ENCODE data around the gene CEP126.
"Not testable (repeated sequence)": the region's sequence is repeated elsewhere in the genome, so short reads cannot be mapped to it uniquely, and the experiment has no call there.

The CEP126 gene

GRCh38 chr11:101944923-101945322, 30.1 kb downstream of the CEP126 start:
- no peak for TF ChIP-seq SP1 (IDR thresholded peaks at IDR 0.05)
- TF ChIP-seq L3MBTL2 (conservative IDR thresholded peaks at IDR 0.05) = no peak
- no peak for TF ChIP-seq ARNT (IDR thresholded peaks at IDR 0.05)
- no peak for TF ChIP-seq CTBP1 (IDR thresholded peaks at IDR 0.05; ENCODE audit: borderline replicate concordance)
- no peak for TF ChIP-seq LEF1 (IDR thresholded peaks at IDR 0.05; ENCODE audit: borderline replicate concordance)
- TF ChIP-seq SUZ12 (IDR thresholded peaks at IDR 0.05) = no peak
- TF ChIP-seq FOXK2 (IDR thresholded peaks at IDR 0.05) = no peak
- CTCF ChIA-PET = no interaction called here
- POLR2A ChIA-PET = no interaction called here
- no peak for DNase-seq (ENCODE audit: extremely low spot score)

GRCh38 chr11:101945448-101945847, 30.6 kb downstream of the CEP126 start:
- TF ChIP-seq PKNOX1 (IDR thresholded peaks at IDR 0.05) (no peak), SUZ12 (IDR thresholded peaks at IDR 0.05) (no peak), ZNF384 (IDR thresholded peaks at IDR 0.05) (no peak), L3MBTL2 (conservative IDR thresholded peaks at IDR 0.05) (no peak), FOXA1 (IDR thresholded peaks at IDR 0.05) (no peak), NFRKB (IDR thresholded peaks at IDR 0.05) (no peak), LEF1 (IDR thresholded peaks at IDR 0.05; ENCODE audit: borderline replicate concordance) (no peak), TARDBP (IDR thresholded peaks at IDR 0.05) (no peak), ARNT (IDR thresholded peaks at IDR 0.05) (no peak), FOXK2 (IDR thresholded peaks at IDR 0.05) (no peak), SP1 (IDR thresholded peaks at IDR 0.05) (no peak), BHLHE40 (IDR thresholded peaks at IDR 0.05; ENCODE audit: borderline replicate concordance) (no peak), FOXM1 (IDR thresholded peaks at IDR 0.05; ENCODE audit: borderline replicate concordance) (no peak), HDGF (IDR thresholded peaks at IDR 0.05; ENCODE audit: borderline replicate concordance) (no peak), CTBP1 (IDR thresholded peaks at IDR 0.05; ENCODE audit: borderline replicate concordance) (no peak), ELF4 (IDR thresholded peaks at IDR 0.05) (no peak)
- DNase-seq (ENCODE audit: extremely low spot score) = no peak
- POLR2A ChIA-PET = no interaction called here
- CTCF ChIA-PET = no interaction called here

- ChIA-PET CTCF (no interaction called here), POLR2A (no interaction called here)
- TF ChIP-seq ARNT (IDR thresholded peaks at IDR 0.05) (no peak), PKNOX1 (IDR thresholded peaks at IDR 0.05) (no peak), SUZ12 (IDR thresholded peaks at IDR 0.05) (no peak), FOXA1 (IDR thresholded peaks at IDR 0.05) (no peak), LEF1 (IDR thresholded peaks at IDR 0.05; ENCODE audit: borderline replicate concordance) (no peak), CTBP1 (IDR thresholded peaks at IDR 0.05; ENCODE audit: borderline replicate concordance) (no peak), L3MBTL2 (conservative IDR thresholded peaks at IDR 0.05) (no peak), NFRKB (IDR thresholded peaks at IDR 0.05) (no peak), SP1 (IDR thresholded peaks at IDR 0.05) (no peak), ZNF384 (IDR thresholded peaks at IDR 0.05) (no peak), FOXM1 (IDR thresholded peaks at IDR 0.05; ENCODE audit: borderline replicate concordance) (no peak), TARDBP (IDR thresholded peaks at IDR 0.05) (no peak), HDGF (IDR thresholded peaks at IDR 0.05; ENCODE audit: borderline replicate concordance) (no peak), FOXK2 (IDR thresholded peaks at IDR 0.05) (no peak), ELF4 (IDR thresholded peaks at IDR 0.05) (no peak), BHLHE40 (IDR thresholded peaks at IDR 0.05; ENCODE audit: borderline replicate concordance) (no peak)
- DNase-seq (ENCODE audit: extremely low spot score) = no peak
Measured at GRCh38 chr11:101949680-101950220, 34.9 kb downstream of the CEP126 start.

- POLR2A ChIA-PET = no interaction called here
- DNase-seq (ENCODE audit: extremely low spot score) = no peak
- CTCF ChIA-PET = no interaction called here
- TF ChIP-seq ELF4 (IDR thresholded peaks at IDR 0.05) (no peak), HDGF (IDR thresholded peaks at IDR 0.05; ENCODE audit: borderline replicate concordance) (no peak), SP1 (IDR thresholded peaks at IDR 0.05) (no peak), PKNOX1 (IDR thresholded peaks at IDR 0.05) (no peak), CTBP1 (IDR thresholded peaks at IDR 0.05; ENCODE audit: borderline replicate concordance) (no peak), ZNF384 (IDR thresholded peaks at IDR 0.05) (no peak), BHLHE40 (IDR thresholded peaks at IDR 0.05; ENCODE audit: borderline replicate concordance) (no peak), TARDBP (IDR thresholded peaks at IDR 0.05) (no peak), LEF1 (IDR thresholded peaks at IDR 0.05; ENCODE audit: borderline replicate concordance) (no peak), L3MBTL2 (conservative IDR thresholded peaks at IDR 0.05) (no peak), FOXK2 (IDR thresholded peaks at IDR 0.05) (no peak), SUZ12 (IDR thresholded peaks at IDR 0.05) (no peak)
Measured at GRCh38 chr11:101955278-101955677, 40.5 kb downstream of the CEP126 start.

- no peak for DNase-seq (ENCODE audit: extremely low spot score)
- TF ChIP-seq FOXK2 (IDR thresholded peaks at IDR 0.05) = no peak
- CTCF ChIA-PET = no interaction called here
- POLR2A ChIA-PET = no interaction called here
Measured at GRCh38 chr11:101955701-101956100, 40.9 kb downstream of the CEP126 start.

- ChIA-PET POLR2A (no interaction called here), CTCF (no interaction called here)
- TF ChIP-seq L3MBTL2 (conservative IDR thresholded peaks at IDR 0.05) (no peak), SUZ12 (IDR thresholded peaks at IDR 0.05) (no peak), CTBP1 (IDR thresholded peaks at IDR 0.05; ENCODE audit: borderline replicate concordance) (no peak), LEF1 (IDR thresholded peaks at IDR 0.05; ENCODE audit: borderline replicate concordance) (no peak), BHLHE40 (IDR thresholded peaks at IDR 0.05; ENCODE audit: borderline replicate concordance) (no peak), FOXA1 (IDR thresholded peaks at IDR 0.05) (no peak)
- DNase-seq (ENCODE audit: extremely low spot score) = no peak
Measured at GRCh38 chr11:101960231-101960630, 45.4 kb downstream of the CEP126 start.

GRCh38 chr11:101964200-101964599, 49.4 kb downstream of the CEP126 start:
- DNase-seq (ENCODE audit: extremely low spot score); POLR2A ChIA-PET; CTCF ChIA-PET: not testable (repeated sequence)

Data from HEK293T (cell line).